H9 (cell line): Measurements from ENCODE around the gene XPA. TPM values are rescaled to one million over a fixed set of nuclear protein-coding genes. Genes with fewer than 3 reads are reported as not detected.

Experiments
- DNase-seq: peaks from one replicate; pipeline ENCODE4 v3.0.0-alpha.2; 2017
- H2AFZ ChIP-seq: one replicate; pipeline ENCODE4 v1.6.1; 2013; ENCODE audit warnings: mild to moderate bottlenecking, low read length, control low read depth, moderate library complexity
- H2AK5ac ChIP-seq: 2 replicates; pipeline ENCODE4 v1.6.1; 2013; ENCODE audit warnings: low read length, control low read depth, mixed read lengths; ENCODE audit not compliant: insufficient read length
- H2BK120ac ChIP-seq: one replicate; pipeline ENCODE4 v1.6.1; 2013; ENCODE audit warnings: low read depth, mild to moderate bottlenecking, low read length, control low read depth, inconsistent platforms; ENCODE audit not compliant: poor library complexity, severe bottlenecking
- H2BK12ac ChIP-seq: 2 replicates; pipeline ENCODE4 v1.6.1; 2013; ENCODE audit warnings: low read length, control low read depth, mixed read lengths, low read depth; ENCODE audit not compliant: insufficient read length
- H2BK15ac ChIP-seq: 2 replicates; pipeline ENCODE4 v1.6.1; 2013; ENCODE audit warnings: low read depth, low read length, control low read depth
- H2BK20ac ChIP-seq: one replicate; pipeline ENCODE4 v1.6.1; 2013; ENCODE audit warnings: low read depth, mild to moderate bottlenecking, low read length, control low read depth, inconsistent platforms; ENCODE audit not compliant: poor library complexity, severe bottlenecking
- H2BK5ac ChIP-seq: 2 replicates; pipeline ENCODE4 v1.6.1; 2013; ENCODE audit warnings: low read length, control low read depth, mixed read lengths; ENCODE audit not compliant: insufficient read length
- H3K14ac ChIP-seq: 2 replicates; pipeline ENCODE4 v1.6.1; 2013; ENCODE audit warnings: low read length, control low read depth; ENCODE audit not compliant: insufficient read depth
- H3K18ac ChIP-seq: 2 replicates; pipeline ENCODE4 v1.6.1; 2013; ENCODE audit warnings: low read depth, mild to moderate bottlenecking, mixed read lengths, low read length, control low read depth; ENCODE audit not compliant: insufficient read length
- H3K23ac ChIP-seq: 2 replicates; pipeline ENCODE4 v1.6.1; 2013; ENCODE audit warnings: low read length, control low read depth, mixed read lengths, low read depth; ENCODE audit not compliant: insufficient read length
- H3K23me2 ChIP-seq: 2 replicates; pipeline ENCODE4 v1.6.1; 2013; ENCODE audit warnings: low read depth, mild to moderate bottlenecking, mixed read lengths, low read length, control low read depth; ENCODE audit not compliant: insufficient read length, poor library complexity, severe bottlenecking
- H3K27ac ChIP-seq: 2 replicates; pipeline ENCODE4 v1.5.1; 2013; ENCODE audit warnings: low read length, control low read depth, mixed read lengths, low read depth; ENCODE audit not compliant: insufficient read length
- H3K27me3 ChIP-seq: 2 replicates; pipeline ENCODE4 v1.6.1; 2013; ENCODE audit warnings: low read length, control low read depth, inconsistent platforms; ENCODE audit not compliant: insufficient read depth
- H3K4ac ChIP-seq: 2 replicates; pipeline ENCODE4 v1.6.1; 2013; ENCODE audit warnings: low read depth, mild to moderate bottlenecking, control low read depth, inconsistent platforms, low read length, moderate library complexity
- H3K4me1 ChIP-seq: 2 replicates; pipeline ENCODE4 v1.6.1; 2013; ENCODE audit warnings: low read length, control low read depth, inconsistent platforms; ENCODE audit not compliant: insufficient read depth
- H3K4me2 ChIP-seq: 2 replicates; pipeline ENCODE4 v1.6.1; 2013; ENCODE audit warnings: low read length, control low read depth, mixed read lengths; ENCODE audit not compliant: insufficient read length, insufficient read depth
- H3K56ac ChIP-seq: 2 replicates; pipeline ENCODE4 v1.6.1; 2013; ENCODE audit warnings: low read depth, mild to moderate bottlenecking, mixed read lengths, low read length, control low read depth; ENCODE audit not compliant: insufficient read length
- H3K79me1 ChIP-seq: 2 replicates; pipeline ENCODE4 v1.6.1; 2013; ENCODE audit warnings: low read depth, mild to moderate bottlenecking, moderate library complexity, low read length, control low read depth, inconsistent platforms; ENCODE audit not compliant: insufficient read depth, poor library complexity, severe bottlenecking
- H3K79me2 ChIP-seq: 2 replicates; pipeline ENCODE4 v1.6.1; 2013; ENCODE audit warnings: low read length, control low read depth, inconsistent platforms; ENCODE audit not compliant: insufficient read depth
- H3K9ac ChIP-seq: 2 replicates; pipeline ENCODE4 v1.6.1; 2013; ENCODE audit warnings: low read length, control low read depth, mixed read lengths; ENCODE audit not compliant: insufficient read length; ENCODE audit errors: extremely low read depth
- H3K9me3 ChIP-seq: one replicate; pipeline ENCODE4 v1.6.1; 2013; ENCODE audit warnings: low read depth, low read length, inconsistent platforms; ENCODE audit not compliant: control insufficient read depth
- H3T11ph ChIP-seq: one replicate; pipeline ENCODE4 v1.6.1; 2013; ENCODE audit warnings: mild to moderate bottlenecking, low read length, control low read depth, inconsistent platforms
- H4K20me1 ChIP-seq: one replicate; pipeline ENCODE4 v1.6.1; 2013; ENCODE audit not compliant: control insufficient read depth, insufficient read length, insufficient read depth
- H4K5ac ChIP-seq: 2 replicates; pipeline ENCODE4 v1.6.1; 2013; ENCODE audit warnings: low read depth, mild to moderate bottlenecking, mixed read lengths, low read length, control low read depth; ENCODE audit not compliant: insufficient read length
- H4K8ac ChIP-seq: replicated peaks from 2 replicates; pipeline ENCODE4 v1.6.1; 2013; ENCODE audit warnings: low read length, control low read depth, mixed read lengths, low read depth; ENCODE audit not compliant: insufficient read length
- H4K91ac ChIP-seq: 2 replicates; pipeline ENCODE4 v1.6.1; 2013; ENCODE audit warnings: low read depth, mild to moderate bottlenecking, moderate library complexity, mixed read lengths, low read length, control low read depth; ENCODE audit not compliant: insufficient read length
- H3K27ac Mint-ChIP-seq, 3 experiments: 2 replicates in 2 of 3; 3 replicates in 1 of 3; pipeline ENCODE4 v1.8.0; 2020 to 2021; ENCODE audit warnings: mixed read lengths in 3 of 3, mild to moderate bottlenecking in 1 of 3, moderate library complexity in 1 of 3
- H3K27me3 Mint-ChIP-seq: 2 replicates; pipeline ENCODE4 v1.8.0; 2021; ENCODE audit warnings: low read depth, mild to moderate bottlenecking, moderate library complexity, mixed read lengths
- H3K36me3 Mint-ChIP-seq, 3 experiments: 2 replicates in 2 of 3; 3 replicates in 1 of 3; pipeline ENCODE4 v1.8.0; 2020 to 2021; ENCODE audit warnings: low read depth in 3 of 3, mixed read lengths in 3 of 3; ENCODE audit not compliant: insufficient read depth in 1 of 3
- H3K4me1 Mint-ChIP-seq, 2 experiments: 2 replicates each; pipeline ENCODE4 v1.8.0; 2020; ENCODE audit warnings: mixed read lengths in 2 of 2
- H3K4me3 Mint-ChIP-seq, 2 experiments: 2 replicates in 1 of 2; 3 replicates in 1 of 2; pipeline ENCODE4 v1.8.0; 2020 to 2021; ENCODE audit warnings: mild to moderate bottlenecking in 2 of 2, mixed read lengths in 2 of 2, moderate library complexity in 1 of 2
- H3K9me3 Mint-ChIP-seq, 2 experiments: 2 replicates in 1 of 2; 3 replicates in 1 of 2; pipeline ENCODE4 v1.8.0; 2020; ENCODE audit warnings: mild to moderate bottlenecking in 2 of 2, mixed read lengths in 2 of 2, moderate library complexity in 1 of 2
- WGBS: extraction: QIAGEN DNeasy Blood & Tissue Kit; methylation state at CpG from one replicate; pipeline ENCODE4 v1.1.7; 2013; ENCODE audit warnings: missing lambda C conversion rate, low lambda C conversion rate, mixed read lengths; ENCODE audit not compliant: insufficient read length; ENCODE audit errors: extremely low coverage; 5-methylcytosine and 5-hydroxymethylcytosine counted together
- total RNA-seq: library from RNA; stranded (reverse); gene quantifications from 2 replicates; pipeline ENCODE4 v1.2.1, GENCODE V29; 2021
- TF ChIP-seq, protein P1 (sequence below): fragments of 200-600 bp; sonication (generic); conservative IDR thresholded peaks from 3 replicates; pipeline ENCODE4 v1.8.0; 2021; ENCODE audit warnings: antibody characterized with exemption, mild to moderate bottlenecking

The XPA gene
- total RNA-seq, 1 experiment from 2014 or later: 6.6 TPM

DNA sequence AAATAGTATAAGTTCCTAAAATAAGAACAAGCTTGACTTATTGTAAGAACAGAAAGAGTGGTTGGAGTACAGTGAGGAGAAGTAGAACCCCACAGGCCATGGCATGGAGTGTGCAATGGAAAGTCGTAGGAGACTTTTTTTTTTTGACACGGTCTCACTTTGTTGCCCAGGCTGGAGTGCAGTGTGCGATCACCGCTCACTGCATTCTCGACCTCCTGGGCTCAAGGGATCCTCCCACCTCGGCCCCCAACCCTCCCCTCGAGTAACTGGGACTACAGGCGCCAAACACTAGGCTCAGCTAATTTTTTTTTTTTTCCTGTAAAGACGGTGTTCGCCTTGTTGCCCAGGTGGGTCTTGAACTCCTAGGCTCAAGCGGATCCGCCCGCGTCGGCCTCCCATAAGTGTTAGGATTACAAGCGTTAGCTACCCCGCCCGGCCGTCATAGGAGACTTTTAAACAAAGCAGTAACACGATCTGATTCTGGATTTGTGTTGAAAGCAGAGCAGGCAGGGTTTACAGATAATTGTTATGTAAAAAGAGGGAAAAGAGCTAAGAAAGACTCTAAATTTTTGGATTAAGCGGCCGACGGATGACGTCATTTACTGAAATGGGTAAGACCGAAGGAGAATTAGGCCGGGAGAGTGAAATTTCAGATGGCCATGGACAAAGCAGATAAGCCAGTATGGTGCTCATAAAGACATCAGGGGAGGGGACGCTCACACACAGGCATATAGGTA, 64.7 kb downstream of the XPA start:
- H3K23ac ChIP-seq: no peak overlapping the region
- Mint-ChIP-seq H3K36me3 (peaks cover 0 to 8% (median 0%) of the 10 kb centered on the region in 3 experiments; a peak in 2 of 7 replicates), H3K4me3 (peak overlapping the region; percentile 93 to 95), H3K4me1 (peaks cover 32 to 45% of the 10 kb centered on the region in 2 experiments), H3K27me3 (no peaks in the 10 kb centered on the region), H3K9me3 (no peaks in the 10 kb centered on the region), H3K27ac (peak overlapping the region; percentile 100)
- H3K27me3 ChIP-seq: no peaks in the 10 kb centered on the region
- 0 out of 2 replicates have a peak, but pooled peaks cover 6% of the 10 kb centered on the region for H3K4me1 ChIP-seq
- H2BK12ac ChIP-seq: peak overlapping the region; percentile 71
- no peak overlapping the region for H2AK5ac ChIP-seq
- peak overlapping the region; percentile 99 for H3K18ac ChIP-seq
- peak overlapping the region; percentile 80 for H4K5ac ChIP-seq
- peaks cover 33% of the 10 kb centered on the region for H3K79me2 ChIP-seq
- H3K4ac ChIP-seq: peak overlapping the region; percentile 21; the same call in 1 of the 2 replicates
- H3T11ph ChIP-seq: peak overlapping the region; percentile 20
- H3K14ac ChIP-seq: peak overlapping the region; percentile 99; the same call in 1 of the 2 replicates
- H2BK20ac ChIP-seq: no peak overlapping the region
- H3K9ac ChIP-seq: peak overlapping the region; percentile 97
- H3K4me2 ChIP-seq: peak overlapping the region; percentile 77
- peak overlapping the region; percentile 96 for H3K27ac ChIP-seq
- no peaks in the 10 kb centered on the region for H3K9me3 ChIP-seq
- H4K8ac ChIP-seq: no peak overlapping the region
- TF ChIP-seq, protein P1, sequence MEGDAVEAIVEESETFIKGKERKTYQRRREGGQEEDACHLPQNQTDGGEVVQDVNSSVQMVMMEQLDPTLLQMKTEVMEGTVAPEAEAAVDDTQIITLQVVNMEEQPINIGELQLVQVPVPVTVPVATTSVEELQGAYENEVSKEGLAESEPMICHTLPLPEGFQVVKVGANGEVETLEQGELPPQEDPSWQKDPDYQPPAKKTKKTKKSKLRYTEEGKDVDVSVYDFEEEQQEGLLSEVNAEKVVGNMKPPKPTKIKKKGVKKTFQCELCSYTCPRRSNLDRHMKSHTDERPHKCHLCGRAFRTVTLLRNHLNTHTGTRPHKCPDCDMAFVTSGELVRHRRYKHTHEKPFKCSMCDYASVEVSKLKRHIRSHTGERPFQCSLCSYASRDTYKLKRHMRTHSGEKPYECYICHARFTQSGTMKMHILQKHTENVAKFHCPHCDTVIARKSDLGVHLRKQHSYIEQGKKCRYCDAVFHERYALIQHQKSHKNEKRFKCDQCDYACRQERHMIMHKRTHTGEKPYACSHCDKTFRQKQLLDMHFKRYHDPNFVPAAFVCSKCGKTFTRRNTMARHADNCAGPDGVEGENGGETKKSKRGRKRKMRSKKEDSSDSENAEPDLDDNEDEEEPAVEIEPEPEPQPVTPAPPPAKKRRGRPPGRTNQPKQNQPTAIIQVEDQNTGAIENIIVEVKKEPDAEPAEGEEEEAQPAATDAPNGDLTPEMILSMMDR: no peak
- H4K91ac ChIP-seq: no peak overlapping the region
- H3K56ac ChIP-seq: peak overlapping the region; percentile 16
- peak overlapping the region; percentile 82 for H2BK120ac ChIP-seq
- H2AFZ ChIP-seq: no peak overlapping the region
- no peak overlapping the region for H2BK15ac ChIP-seq
- peaks cover 8% of the 10 kb centered on the region for H3K79me1 ChIP-seq
- peaks cover 11% of the 10 kb centered on the region for H3K23me2 ChIP-seq
- DNase-seq: peak; percentile 67
- H2BK5ac ChIP-seq: no peak overlapping the region
- no peaks in the 10 kb centered on the region for H4K20me1 ChIP-seq
- no CpG with 5 or more reads among the region's 27 CpGs for WGBS
